Measurements from ENCODE around the gene MAPK1IP1L.
"Not testable (repeated sequence)": the region's sequence is repeated elsewhere in the genome, so short reads cannot be mapped to it uniquely, and the experiment has no call there.

MAPK1IP1L gene

GRCh38 chr14:55062517-55063351 is 11.3 kb downstream of the MAPK1IP1L start:
- peaks cover 17 to 59% (median 33%) of the 10 kb centered on the region in 4 experiments for H3K36me3 ChIP-seq (ENCODE audit: control insufficient read depth in 4 of 4, insufficient read depth in 4 of 4, low read length in 3 of 4)
- no peaks in the 10 kb centered on the region for H3K9me3 ChIP-seq (ENCODE audit: control extremely low read depth in 1 of 5, control insufficient read depth in 4 of 5, insufficient read depth in 2 of 5, low read depth in 1 of 5, low read length in 4 of 5)
- H3K4me3 ChIP-seq (ENCODE audit: control insufficient read depth in 1 of 7, extremely low read depth in 1 of 7, insufficient read depth in 4 of 7, low read depth in 2 of 7, low read length in 6 of 7): no peak overlapping the region
- H3K27me3 ChIP-seq (replicated peaks in 2 of 5; ENCODE audit: control insufficient read depth in 4 of 5, insufficient read depth in 5 of 5, low read length in 4 of 5): no peaks in the 10 kb centered on the region
- ChIA-PET CTCF (interaction anchor here (1.2 to 1.3 kb wide), 2 partner anchors 10 to 11 kb away, joined by 4 to 6 read pairs; partner anchors contain the start of gene MAPK1IP1L), POLR2A (no interaction called here)
- no peaks in the 10 kb centered on the region for H3K4me1 ChIP-seq (ENCODE audit: control extremely low read depth in 1 of 4, control insufficient read depth in 4 of 4, insufficient read depth in 4 of 4, low read length in 3 of 4)
- 96% methylated on average over 8 of the region's 11 CpGs for WGBS (ENCODE audit: insufficient coverage)
- H3K27ac ChIP-seq (ENCODE audit: insufficient read depth in 1 of 2, low read depth in 1 of 2, low read length in 2 of 2, poor library complexity in 1 of 2, severe bottlenecking in 2 of 2): no peak overlapping the region
- DNase-seq: no peak

- H3K27me3 ChIP-seq (replicated peaks in 2 of 5; ENCODE audit: control insufficient read depth in 4 of 5, insufficient read depth in 5 of 5, low read length in 4 of 5); H3K9me3 ChIP-seq (ENCODE audit: control extremely low read depth in 1 of 5, control insufficient read depth in 4 of 5, insufficient read depth in 2 of 5, low read depth in 1 of 5, low read length in 4 of 5); H3K4me3 ChIP-seq (ENCODE audit: control insufficient read depth in 1 of 7, extremely low read depth in 1 of 7, insufficient read depth in 4 of 7, low read depth in 2 of 7, low read length in 6 of 7); H3K27ac ChIP-seq (ENCODE audit: insufficient read depth in 1 of 2, low read depth in 1 of 2, low read length in 2 of 2, poor library complexity in 1 of 2, severe bottlenecking in 2 of 2); POLR2A ChIA-PET; H3K4me1 ChIP-seq (ENCODE audit: control extremely low read depth in 1 of 4, control insufficient read depth in 4 of 4, insufficient read depth in 4 of 4, low read length in 3 of 4); DNase-seq: not testable (repeated sequence)
- CTCF ChIA-PET: interaction anchor here (1.0 to 2.5 kb wide), 4 partner anchors 9 to 38 kb away, joined by 3 to 9 read pairs (median 5); partner anchors contain the start of genes MAPK1IP1L, SOCS4 and WDHD1
- H3K36me3 ChIP-seq (ENCODE audit: control insufficient read depth in 4 of 4, insufficient read depth in 4 of 4, low read length in 3 of 4): peaks cover 13 to 48% (median 28%) of the 10 kb centered on the region in 4 experiments
- WGBS (ENCODE audit: insufficient coverage): no CpG with 5 or more reads among the region's 2 CpGs
Measured at GRCh38 chr14:55064896-55065295, 13.4 kb downstream of the MAPK1IP1L start.

- Histone ChIP-seq H3K9me3 (ENCODE audit: control extremely low read depth in 1 of 5, control insufficient read depth in 4 of 5, insufficient read depth in 2 of 5, low read depth in 1 of 5, low read length in 4 of 5) (no peaks in the 10 kb centered on the region), H3K27ac (ENCODE audit: insufficient read depth in 1 of 2, low read depth in 1 of 2, low read length in 2 of 2, poor library complexity in 1 of 2, severe bottlenecking in 2 of 2) (no peak overlapping the region), H3K4me1 (ENCODE audit: control extremely low read depth in 1 of 4, control insufficient read depth in 4 of 4, insufficient read depth in 4 of 4, low read length in 3 of 4) (no peaks in the 10 kb centered on the region), H3K36me3 (ENCODE audit: control insufficient read depth in 4 of 4, insufficient read depth in 4 of 4, low read length in 3 of 4) (peaks cover 13 to 48% (median 28%) of the 10 kb centered on the region in 4 experiments), H3K27me3 (replicated peaks in 2 of 5; ENCODE audit: control insufficient read depth in 4 of 5, insufficient read depth in 5 of 5, low read length in 4 of 5) (no peaks in the 10 kb centered on the region), H3K4me3 (ENCODE audit: control insufficient read depth in 1 of 7, extremely low read depth in 1 of 7, insufficient read depth in 4 of 7, low read depth in 2 of 7, low read length in 6 of 7) (no peak overlapping the region)
- no peak for DNase-seq
- WGBS (ENCODE audit: insufficient coverage): no CpG with 5 or more reads among the region's 2 CpGs
- POLR2A ChIA-PET: no interaction called here
- CTCF ChIA-PET: interaction anchor here (1.0 to 2.5 kb wide), 6 partner anchors 10 to 38 kb away, joined by 3 to 9 read pairs (median 4); partner anchors contain the start of genes MAPK1IP1L, SOCS4 and WDHD1
Measured at GRCh38 chr14:55065411-55065810, 14.0 kb downstream of the MAPK1IP1L start.

GRCh38 chr14:55066223-55066622 is 14.8 kb downstream of the MAPK1IP1L start:
- Histone ChIP-seq H3K4me3 (ENCODE audit: control insufficient read depth in 1 of 7, extremely low read depth in 1 of 7, insufficient read depth in 4 of 7, low read depth in 2 of 7, low read length in 6 of 7) (no peak overlapping the region), H3K36me3 (ENCODE audit: control insufficient read depth in 4 of 4, insufficient read depth in 4 of 4, low read length in 3 of 4) (peaks cover 8 to 43% (median 28%) of the 10 kb centered on the region in 4 experiments), H3K4me1 (ENCODE audit: control extremely low read depth in 1 of 4, control insufficient read depth in 4 of 4, insufficient read depth in 4 of 4, low read length in 3 of 4) (no peaks in the 10 kb centered on the region), H3K27me3 (replicated peaks in 2 of 5; ENCODE audit: control insufficient read depth in 4 of 5, insufficient read depth in 5 of 5, low read length in 4 of 5) (no peaks in the 10 kb centered on the region), H3K27ac (ENCODE audit: insufficient read depth in 1 of 2, low read depth in 1 of 2, low read length in 2 of 2, poor library complexity in 1 of 2, severe bottlenecking in 2 of 2) (no peak overlapping the region), H3K9me3 (ENCODE audit: control extremely low read depth in 1 of 5, control insufficient read depth in 4 of 5, insufficient read depth in 2 of 5, low read depth in 1 of 5, low read length in 4 of 5) (no peaks in the 10 kb centered on the region)
- POLR2A ChIA-PET: interaction anchor here (0.6 to 0.8 kb wide), 2 partner anchors 15 to 222 kb away, joined by 3 to 4 read pairs; partner anchors contain the start of gene MAPK1IP1L
- DNase-seq: no peak
- CTCF ChIA-PET: interaction anchor here (0.7 to 2.5 kb wide), 6 partner anchors 9 to 366 kb away, joined by 3 to 9 read pairs (median 4); partner anchors contain the start of gene MAPK1IP1L
- 100% methylated on average over 1 of the region's 1 CpG for WGBS (ENCODE audit: insufficient coverage)

- Histone ChIP-seq H3K9me3 (ENCODE audit: control extremely low read depth in 1 of 5, control insufficient read depth in 4 of 5, insufficient read depth in 2 of 5, low read depth in 1 of 5, low read length in 4 of 5) (no peaks in the 10 kb centered on the region), H3K27me3 (replicated peaks in 2 of 5; ENCODE audit: control insufficient read depth in 4 of 5, insufficient read depth in 5 of 5, low read length in 4 of 5) (no peaks in the 10 kb centered on the region), H3K4me1 (ENCODE audit: control extremely low read depth in 1 of 4, control insufficient read depth in 4 of 4, insufficient read depth in 4 of 4, low read length in 3 of 4) (peaks cover 11 to 28% (median 16%) of the 10 kb centered on the region in 4 experiments), H3K4me3 (ENCODE audit: control insufficient read depth in 1 of 7, extremely low read depth in 1 of 7, insufficient read depth in 4 of 7, low read depth in 2 of 7, low read length in 6 of 7) (no peak overlapping the region), H3K27ac (ENCODE audit: insufficient read depth in 1 of 2, low read depth in 1 of 2, low read length in 2 of 2, poor library complexity in 1 of 2, severe bottlenecking in 2 of 2) (no peak overlapping the region), H3K36me3 (ENCODE audit: control insufficient read depth in 4 of 4, insufficient read depth in 4 of 4, low read length in 3 of 4) (peaks cover under 1 to 14% (median 8%) of the 10 kb centered on the region in 4 experiments)
- DNase-seq: peak in 1 of 3 donors; percentile 9
- POLR2A ChIA-PET: interaction anchor here (0.6 to 0.7 kb wide), 2 partner anchors 18 to 99 kb away, joined by 3 read pairs; no protein-coding TSS in a partner anchor
- CTCF ChIA-PET: interaction anchor here (2.2 to 2.7 kb wide), 2 partner anchors 19 to 90 kb away, joined by 7 read pairs; partner anchors contain the start of gene MAPK1IP1L
- 50% methylated on average over 4 of the region's 4 CpGs for WGBS (ENCODE audit: insufficient coverage)
Measured at GRCh38 chr14:55070981-55071411, 19.5 kb downstream of the MAPK1IP1L start.

GRCh38 chr14:55071870-55072640 is 20.6 kb downstream of the MAPK1IP1L start:
- H3K4me1 ChIP-seq (ENCODE audit: control extremely low read depth in 1 of 4, control insufficient read depth in 4 of 4, insufficient read depth in 4 of 4, low read length in 3 of 4): peaks cover 11 to 28% (median 16%) of the 10 kb centered on the region in 4 experiments
- peak overlapping the region in 1 of 2 experiments; percentile 56 for H3K27ac ChIP-seq (ENCODE audit: insufficient read depth in 1 of 2, low read depth in 1 of 2, low read length in 2 of 2, poor library complexity in 1 of 2, severe bottlenecking in 2 of 2)
- no peaks in the 10 kb centered on the region for H3K27me3 ChIP-seq (replicated peaks in 2 of 5; ENCODE audit: control insufficient read depth in 4 of 5, insufficient read depth in 5 of 5, low read length in 4 of 5)
- peak overlapping the region in 4 of 7 experiments; percentile 1 to 55 (median 22) for H3K4me3 ChIP-seq (ENCODE audit: control insufficient read depth in 1 of 7, extremely low read depth in 1 of 7, insufficient read depth in 4 of 7, low read depth in 2 of 7, low read length in 6 of 7)
- 24% methylated on average over 3 of the region's 10 CpGs for WGBS (ENCODE audit: insufficient coverage)
- H3K9me3 ChIP-seq (ENCODE audit: control extremely low read depth in 1 of 5, control insufficient read depth in 4 of 5, insufficient read depth in 2 of 5, low read depth in 1 of 5, low read length in 4 of 5): no peaks in the 10 kb centered on the region
- DNase-seq: peak; percentile 56 to 88 (median 80)
- ChIA-PET POLR2A (no interaction called here), CTCF (interaction anchor here (1.0 to 2.7 kb wide), 7 partner anchors 8 to 89 kb away, joined by 3 to 7 read pairs (median 4); partner anchors contain the start of gene MAPK1IP1L)
- H3K36me3 ChIP-seq (ENCODE audit: control insufficient read depth in 4 of 4, insufficient read depth in 4 of 4, low read length in 3 of 4): peaks cover 0 to 9% (median under 1%) of the 10 kb centered on the region in 4 experiments
